ENCODE measurements around the gene ZNF490.
"Not testable (repeated sequence)": the region's sequence is repeated elsewhere in the genome, so short reads cannot be mapped to it uniquely, and the experiment has no call there.

The ZNF490 gene

DNA sequence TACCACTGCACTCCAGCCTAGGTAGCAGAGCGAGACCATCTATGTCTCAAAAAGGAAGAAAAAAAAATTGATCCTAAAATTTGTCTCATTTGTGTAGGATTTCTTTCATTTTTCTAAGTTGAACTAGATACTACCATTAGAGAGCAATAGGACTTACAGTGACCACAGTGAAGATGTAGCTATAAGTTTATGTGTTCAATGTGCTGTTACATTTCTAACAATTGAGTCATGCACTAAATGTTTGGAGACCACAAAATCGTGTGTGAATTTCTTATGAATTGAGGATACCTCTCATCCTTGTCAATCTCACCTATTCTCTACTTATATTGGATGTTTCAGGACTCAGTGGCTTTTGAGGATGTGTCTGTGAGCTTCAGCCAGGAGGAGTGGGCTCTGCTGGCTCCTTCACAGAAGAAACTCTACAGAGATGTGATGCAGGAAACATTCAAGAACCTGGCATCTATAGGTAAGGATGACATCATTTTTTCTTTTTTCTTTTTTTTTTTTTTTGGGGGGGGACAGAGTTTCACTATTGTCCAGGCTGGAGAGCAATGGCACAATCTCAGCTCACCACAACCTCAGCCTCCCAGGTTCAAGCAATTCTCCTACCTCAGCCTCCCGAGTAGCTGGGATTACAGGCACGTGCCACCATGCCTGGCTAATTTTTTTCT is 12.9 kb upstream of the ZNF490 start:
- no peak overlapping the region for H3K4me3 ChIP-seq (ENCODE audit: low read depth, low read length)
- no peak for TF ChIP-seq CTCF (conservative IDR thresholded peaks at IDR 0.05; ENCODE audit: low read depth, low read length)
- peak; percentile 18 for DNase-seq (ENCODE audit: low read depth)

- H3K4me3 ChIP-seq (ENCODE audit: low read depth, low read length); DNase-seq (ENCODE audit: low read depth): not testable (repeated sequence)
Measured at GRCh38 chr19:12621253-12622024, 10.8 kb upstream of the ZNF490 start.

DNA sequence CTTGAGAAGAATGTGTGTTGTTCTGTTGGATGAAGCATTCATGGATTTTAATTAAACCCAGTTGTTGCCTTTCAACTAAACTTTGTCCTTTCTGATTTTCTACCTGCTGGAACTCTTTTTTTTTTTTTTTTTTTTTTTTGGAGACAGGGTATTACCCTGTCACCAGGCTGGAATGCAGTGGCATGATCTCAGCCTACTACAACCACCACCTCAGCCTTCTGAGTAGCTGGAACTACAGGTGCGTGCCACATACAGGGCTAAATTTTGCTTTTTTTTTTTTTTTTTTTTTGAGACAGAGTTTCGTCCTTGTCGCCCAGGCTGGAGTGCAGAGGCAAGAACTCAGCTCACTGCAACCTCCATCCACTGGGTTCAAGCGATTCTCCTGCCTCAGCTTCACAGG is 7.0 kb upstream of the ZNF490 start:
- H3K4me3 ChIP-seq (ENCODE audit: low read depth, low read length): no peak overlapping the region
- no peak for TF ChIP-seq CTCF (conservative IDR thresholded peaks at IDR 0.05; ENCODE audit: low read depth, low read length)
- DNase-seq (ENCODE audit: low read depth): no peak

DNA sequence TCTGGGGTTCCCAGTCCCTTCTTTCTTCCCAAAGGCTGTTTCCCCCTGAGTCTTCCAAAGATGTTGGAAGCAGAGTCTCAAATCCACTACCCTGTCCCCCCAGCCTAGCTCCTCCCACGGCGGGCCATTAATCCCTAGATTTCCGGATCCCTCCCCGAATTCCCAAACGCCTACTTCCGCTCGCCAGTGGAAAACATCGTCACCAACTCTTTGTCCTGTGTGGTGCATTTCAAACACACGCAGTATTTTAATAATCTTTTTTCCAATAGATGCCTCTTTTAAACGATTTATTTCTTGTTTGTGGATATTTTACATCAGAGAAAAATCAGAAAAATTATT is 717 bp upstream of the ZNF490 start:
- H3K4me3 ChIP-seq (ENCODE audit: low read depth, low read length): peak overlapping the region; percentile 100
- peak; percentile 55 for DNase-seq (ENCODE audit: low read depth)
- TF ChIP-seq CTCF (conservative IDR thresholded peaks at IDR 0.05; ENCODE audit: low read depth, low read length): no peak

DNA sequence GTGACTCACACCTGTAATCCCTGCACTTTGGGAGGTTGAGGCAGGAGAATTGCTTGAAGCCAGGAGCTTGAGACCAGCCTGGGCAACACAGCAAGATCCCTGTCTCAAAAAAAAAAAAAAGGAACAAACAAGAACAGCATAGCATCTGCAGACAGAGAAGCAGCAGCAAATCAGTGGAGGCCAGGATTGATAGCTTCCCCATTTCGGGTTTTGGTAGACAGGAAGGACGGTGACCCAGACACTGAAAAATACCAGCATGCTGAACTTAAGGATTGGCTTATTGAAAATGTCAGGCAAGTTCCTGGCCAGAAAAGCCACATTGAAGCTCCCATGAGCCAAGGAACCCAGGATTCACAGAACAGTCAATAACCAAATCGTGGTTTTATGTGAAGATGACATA is 3.0 kb downstream of the ZNF490 start:
- TF ChIP-seq CTCF (conservative IDR thresholded peaks at IDR 0.05; ENCODE audit: low read depth, low read length): no peak
- no peak for DNase-seq (ENCODE audit: low read depth)
- no peak overlapping the region for H3K4me3 ChIP-seq (ENCODE audit: low read depth, low read length)

GRCh38 chr19:12606796-12607195 is 3.8 kb downstream of the ZNF490 start:
- DNase-seq (ENCODE audit: low read depth): no peak
- no peak for TF ChIP-seq CTCF (conservative IDR thresholded peaks at IDR 0.05; ENCODE audit: low read depth, low read length)
- H3K4me3 ChIP-seq (ENCODE audit: low read depth, low read length): no peak overlapping the region

DNA sequence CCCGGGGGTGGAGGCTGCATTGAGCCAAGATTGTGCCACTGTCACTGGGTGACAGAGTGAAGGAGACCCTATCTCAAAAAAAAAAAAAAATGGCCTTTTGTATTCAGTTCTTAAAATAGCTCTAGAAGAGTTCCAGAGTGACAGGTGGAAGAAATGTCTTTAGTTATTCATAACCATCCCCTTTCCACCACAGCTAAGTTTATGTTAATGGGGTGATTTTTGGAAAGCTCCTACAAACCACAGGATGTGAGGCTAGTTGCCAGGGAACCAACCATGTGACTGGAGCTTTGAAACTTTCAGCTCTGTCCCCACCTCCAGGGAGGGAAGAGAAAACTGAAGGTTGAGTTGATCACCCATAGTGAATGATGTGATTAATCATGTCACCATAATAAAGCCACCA is 6.9 kb downstream of the ZNF490 start:
- H3K4me3 ChIP-seq (ENCODE audit: low read depth, low read length): no peak overlapping the region
- DNase-seq (ENCODE audit: low read depth): peak; percentile 46
- TF ChIP-seq CTCF (conservative IDR thresholded peaks at IDR 0.05; ENCODE audit: low read depth, low read length): no peak

All from choroid plexus epithelial cell (primary cell).